SU-DHL-6 (cell line): ENCODE data around the gene ESPN.
"Not testable (repeated sequence)": the region's sequence is repeated elsewhere in the genome, so short reads cannot be mapped to it uniquely, and the experiment has no call there.

Experiments
- H2AFZ ChIP-seq: fragments of 200-600 bp; sonication (generic); 2 replicates; pipeline ENCODE4 v1.6.1; 2014; ENCODE audit warnings: low read depth, mild to moderate bottlenecking, moderate library complexity, mixed read lengths, antibody characterized with exemption, low read length; ENCODE audit not compliant: severe bottlenecking
- H3F3A ChIP-seq: fragments of 200-600 bp; shearing (Covaris generic); 2 replicates; pipeline ENCODE4 v1.6.0; 2016; ENCODE audit warnings: antibody characterized with exemption, mild to moderate bottlenecking; ENCODE audit not compliant: insufficient read depth
- H3K27ac ChIP-seq: fragments of 200-600 bp; sonication (generic); 2 replicates; pipeline ENCODE4 v1.5.1; 2016; ENCODE audit warnings: low read depth, mild to moderate bottlenecking, low read length, moderate library complexity, mixed read lengths
- H3K27me3 ChIP-seq: fragments of 200-600 bp; sonication (generic), shearing (Covaris generic); 2 replicates; pipeline ENCODE4 v1.6.0; 2014; ENCODE audit warnings: mild to moderate bottlenecking, low read length
- H3K36me3 ChIP-seq: fragments of 200-600 bp; sonication (generic); 2 replicates; pipeline ENCODE4 v1.6.1; 2014; ENCODE audit warnings: mild to moderate bottlenecking, low read length, mixed read lengths
- H3K4me2 ChIP-seq: fragments of 300-600, 200-600 bp; shearing (Covaris generic), sonication (generic); 2 replicates; pipeline ENCODE4 v1.6.0; 2014; ENCODE audit warnings: low read length, low read depth, mild to moderate bottlenecking; ENCODE audit not compliant: poor library complexity, severe bottlenecking
- H3K4me3 ChIP-seq: fragments of 200-600 bp; sonication (generic); 2 replicates; pipeline ENCODE4 v1.5.1; 2014; ENCODE audit warnings: antibody characterized with exemption, low read length, mild to moderate bottlenecking, mixed read lengths; ENCODE audit not compliant: insufficient read depth, poor library complexity, severe bottlenecking
- H3K79me2 ChIP-seq: fragments of 200-600 bp; sonication (generic); 2 replicates; pipeline ENCODE4 v1.6.1; 2014; ENCODE audit warnings: mild to moderate bottlenecking, low read length, moderate library complexity; ENCODE audit not compliant: insufficient read depth
- H3K9ac ChIP-seq: fragments of 200-600 bp; sonication (generic); 2 replicates; pipeline ENCODE4 v1.7.0; 2014; ENCODE audit warnings: mild to moderate bottlenecking, low read length
- H3K9me2 ChIP-seq: fragments of 200-600 bp; sonication (generic); replicated peaks from 2 replicates; pipeline ENCODE4 v1.6.1; 2014; ENCODE audit warnings: low read length; ENCODE audit not compliant: insufficient read depth
- H3K9me3 ChIP-seq: fragments of 200-600 bp; sonication (generic); 2 replicates; pipeline ENCODE4 v1.6.1; 2014; ENCODE audit warnings: low read length, mixed read lengths; ENCODE audit not compliant: insufficient read depth
- H4K20me1 ChIP-seq: fragments of 200-600 bp; sonication (generic); 2 replicates; pipeline ENCODE4 v1.6.1; 2014; ENCODE audit warnings: low read depth, mild to moderate bottlenecking, antibody characterized with exemption, low read length, moderate library complexity, mixed read lengths
- EZH2phosphoT487 ChIP-seq: fragments of 200-600 bp; sonication (generic), shearing (Covaris generic); conservative IDR thresholded peaks from 2 replicates; pipeline ENCODE4 v1.6.1; 2018; ENCODE audit warnings: mild to moderate bottlenecking, antibody characterized with exemption, low read length, moderate library complexity, mixed read lengths
- TF ChIP-seq, protein P1 (sequence below): fragments of 200-600 bp; sonication (generic); IDR thresholded peaks from one replicate; pipeline ENCODE4 v1.5.1; 2017; ENCODE audit warnings: antibody characterized with exemption, mild to moderate bottlenecking, low read length, moderate library complexity; ENCODE audit not compliant: insufficient read depth, poor library complexity, severe bottlenecking

ESPN gene

DNA sequence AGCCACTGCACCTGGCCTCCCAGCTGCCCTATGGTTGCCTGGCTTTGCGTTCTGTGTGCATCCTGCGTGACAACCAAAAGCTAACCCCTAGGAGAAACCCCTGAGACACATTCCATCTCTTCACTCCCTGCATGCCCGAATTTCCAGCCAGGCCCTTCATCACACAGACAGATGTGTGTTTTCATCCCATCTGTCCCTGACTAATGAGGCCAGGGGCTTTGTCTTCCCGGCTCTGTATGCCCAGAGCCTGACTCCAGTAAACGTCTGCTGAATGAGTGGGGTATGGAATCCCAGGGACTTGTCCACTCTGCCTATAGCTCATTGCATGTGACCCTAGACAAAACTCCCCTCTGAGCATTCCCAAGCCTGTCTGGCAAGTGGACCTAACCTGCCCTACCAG is 9.6 kb downstream of the ESPN start:
- Histone ChIP-seq H3F3A (no peaks in the 10 kb centered on the region), H3K79me2 (no peaks in the 10 kb centered on the region), H3K9me3 (no peaks in the 10 kb centered on the region), H3K36me3 (no peaks in the 10 kb centered on the region), H3K27ac (no peak overlapping the region), H3K4me3 (no peak overlapping the region), H3K9me2 (no peaks in the 10 kb centered on the region), H3K4me2 (no peak overlapping the region), H4K20me1 (no peaks in the 10 kb centered on the region), H3K9ac (no peak overlapping the region), H2AFZ (no peak overlapping the region), H3K27me3 (no peaks in the 10 kb centered on the region)
- TF ChIP-seq EZH2phosphoT487, result no peak
- TF ChIP-seq, protein P1, sequence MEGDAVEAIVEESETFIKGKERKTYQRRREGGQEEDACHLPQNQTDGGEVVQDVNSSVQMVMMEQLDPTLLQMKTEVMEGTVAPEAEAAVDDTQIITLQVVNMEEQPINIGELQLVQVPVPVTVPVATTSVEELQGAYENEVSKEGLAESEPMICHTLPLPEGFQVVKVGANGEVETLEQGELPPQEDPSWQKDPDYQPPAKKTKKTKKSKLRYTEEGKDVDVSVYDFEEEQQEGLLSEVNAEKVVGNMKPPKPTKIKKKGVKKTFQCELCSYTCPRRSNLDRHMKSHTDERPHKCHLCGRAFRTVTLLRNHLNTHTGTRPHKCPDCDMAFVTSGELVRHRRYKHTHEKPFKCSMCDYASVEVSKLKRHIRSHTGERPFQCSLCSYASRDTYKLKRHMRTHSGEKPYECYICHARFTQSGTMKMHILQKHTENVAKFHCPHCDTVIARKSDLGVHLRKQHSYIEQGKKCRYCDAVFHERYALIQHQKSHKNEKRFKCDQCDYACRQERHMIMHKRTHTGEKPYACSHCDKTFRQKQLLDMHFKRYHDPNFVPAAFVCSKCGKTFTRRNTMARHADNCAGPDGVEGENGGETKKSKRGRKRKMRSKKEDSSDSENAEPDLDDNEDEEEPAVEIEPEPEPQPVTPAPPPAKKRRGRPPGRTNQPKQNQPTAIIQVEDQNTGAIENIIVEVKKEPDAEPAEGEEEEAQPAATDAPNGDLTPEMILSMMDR, result no peak

DNA sequence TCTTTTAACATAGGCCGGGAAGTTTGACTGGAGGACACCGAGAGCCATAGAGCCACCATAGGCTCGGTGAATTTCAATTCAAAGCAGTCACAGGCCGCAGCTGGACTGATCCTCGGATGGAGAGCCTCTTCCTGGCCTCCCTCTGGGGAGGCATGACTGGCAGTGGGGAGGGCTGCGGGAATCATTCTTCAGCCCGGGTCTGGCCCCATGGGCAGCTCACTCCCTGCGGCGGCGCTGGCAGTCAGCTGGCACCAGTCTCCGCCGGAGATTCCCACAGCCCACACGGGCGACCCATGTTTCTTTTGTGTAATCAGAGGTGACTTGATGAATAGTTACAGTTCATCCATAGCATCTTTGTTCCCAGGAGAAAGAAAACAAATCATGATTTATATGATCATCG is 10.6 kb downstream of the ESPN start:
- H3K79me2 ChIP-seq, result no peaks in the 10 kb centered on the region
- no peaks in the 10 kb centered on the region for H3K36me3 ChIP-seq
- H3K27ac ChIP-seq, result no peak overlapping the region
- H3K4me3 ChIP-seq, result no peak overlapping the region
- H2AFZ ChIP-seq, result no peak overlapping the region
- no peaks in the 10 kb centered on the region for H3K9me3 ChIP-seq
- H3K4me2 ChIP-seq, result no peak overlapping the region
- H3K9me2 ChIP-seq, result no peaks in the 10 kb centered on the region
- no peaks in the 10 kb centered on the region for H4K20me1 ChIP-seq
- TF ChIP-seq, protein P1, result no peak
- no peak for TF ChIP-seq EZH2phosphoT487
- no peaks in the 10 kb centered on the region for H3K27me3 ChIP-seq
- no peak overlapping the region for H3K9ac ChIP-seq
- no peaks in the 10 kb centered on the region for H3F3A ChIP-seq

DNA sequence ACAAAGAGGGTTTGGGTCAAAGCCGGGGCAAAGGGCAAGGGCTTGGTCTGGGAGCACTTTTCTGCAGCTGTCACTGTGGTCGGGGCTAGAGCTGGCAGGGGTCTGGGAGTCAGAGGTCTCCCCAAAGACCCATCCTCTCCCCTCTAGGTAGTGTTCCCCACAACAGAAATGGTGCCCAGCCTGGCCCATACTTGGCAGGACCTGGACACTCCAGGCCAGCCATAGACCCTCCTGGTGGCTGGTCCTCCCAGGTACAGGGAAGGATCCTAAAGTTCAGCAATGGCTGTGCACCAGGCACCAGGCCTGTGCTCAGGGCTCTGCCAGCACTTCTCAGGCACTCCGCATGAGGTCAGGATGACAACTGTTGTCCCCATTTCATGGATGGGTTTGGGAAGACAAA is 11.0 kb downstream of the ESPN start:
- H3K79me2 ChIP-seq, result no peaks in the 10 kb centered on the region
- no peak overlapping the region for H3K27ac ChIP-seq
- H3K27me3 ChIP-seq, result no peaks in the 10 kb centered on the region
- H4K20me1 ChIP-seq, result no peaks in the 10 kb centered on the region
- TF ChIP-seq, protein P1, result no peak
- TF ChIP-seq EZH2phosphoT487, result no peak
- no peak overlapping the region for H3K4me3 ChIP-seq
- H3K9me2 ChIP-seq, result no peaks in the 10 kb centered on the region
- H3F3A ChIP-seq, result no peaks in the 10 kb centered on the region
- H3K9me3 ChIP-seq, result no peaks in the 10 kb centered on the region
- no peak overlapping the region for H3K9ac ChIP-seq
- no peaks in the 10 kb centered on the region for H3K36me3 ChIP-seq
- no peak overlapping the region for H2AFZ ChIP-seq
- H3K4me2 ChIP-seq, result no peak overlapping the region

DNA sequence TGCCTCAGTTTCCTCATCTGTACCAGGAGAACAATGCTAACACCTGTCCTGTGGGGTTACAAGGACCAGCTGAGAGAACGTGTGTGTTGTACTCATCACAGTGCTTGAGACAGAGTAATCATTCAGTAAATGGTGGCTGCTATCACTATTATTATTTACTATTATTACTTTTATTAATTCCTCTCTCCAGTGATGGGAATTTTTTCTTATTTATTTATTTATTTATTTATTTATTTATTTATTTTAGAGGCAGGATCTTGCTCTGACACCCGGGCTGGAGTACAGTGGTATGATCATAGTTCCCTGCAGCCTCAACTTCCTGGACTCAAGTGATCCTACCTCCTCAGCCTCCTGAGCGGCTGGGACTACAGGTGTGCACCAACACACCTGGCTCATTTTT is 11.7 kb downstream of the ESPN start:
- H3K27me3 ChIP-seq, H2AFZ ChIP-seq, H3K4me2 ChIP-seq, H3K36me3 ChIP-seq, H3K27ac ChIP-seq, H3K9me2 ChIP-seq, H3F3A ChIP-seq, H3K79me2 ChIP-seq, H3K9me3 ChIP-seq, H3K4me3 ChIP-seq, H4K20me1 ChIP-seq, H3K9ac ChIP-seq: not testable (repeated sequence)

DNA sequence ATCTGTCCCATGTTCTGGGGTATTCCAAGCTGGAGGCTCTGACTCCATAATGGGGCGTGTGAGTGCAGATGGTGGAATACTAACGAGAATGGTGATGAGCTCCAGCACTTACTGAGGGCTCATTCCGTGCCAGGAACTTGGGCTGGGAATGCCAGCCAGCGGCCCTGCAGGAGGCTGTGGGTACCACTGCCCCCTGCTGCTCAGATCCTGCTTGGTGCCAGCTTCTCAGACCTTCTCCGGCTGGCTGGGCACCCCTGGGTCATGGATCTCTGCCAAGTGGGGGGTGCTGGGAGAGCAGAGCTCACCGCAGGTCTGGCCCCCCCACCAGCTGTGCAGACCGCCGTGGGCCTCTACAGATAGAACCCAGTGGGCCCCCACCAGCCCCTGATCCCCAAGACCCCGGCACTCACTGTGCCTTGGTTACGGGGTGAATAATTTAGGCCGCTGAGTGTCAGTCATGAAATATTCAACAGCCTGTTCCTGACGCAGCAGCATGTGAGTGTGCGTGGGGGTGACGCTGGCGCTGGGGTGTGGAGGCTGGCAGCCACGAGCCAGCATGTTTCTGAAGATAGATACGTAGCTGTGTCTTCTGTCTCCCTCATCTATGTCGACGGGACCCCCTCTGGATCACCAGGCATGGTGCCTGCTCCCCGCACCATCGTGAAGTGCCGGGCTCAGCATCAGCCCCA is 12.6 kb downstream of the ESPN start:
- H3K9me3 ChIP-seq, H2AFZ ChIP-seq, H3K9me2 ChIP-seq, H3K9ac ChIP-seq, H3K36me3 ChIP-seq, H3F3A ChIP-seq, H3K4me3 ChIP-seq, H4K20me1 ChIP-seq, H3K27ac ChIP-seq, H3K79me2 ChIP-seq, H3K27me3 ChIP-seq, H3K4me2 ChIP-seq: not testable (repeated sequence)
